HFFc6 (cell line): ENCODE measurements around the gene FEM1C. TPM values are rescaled to one million over a fixed set of nuclear protein-coding genes. Genes with fewer than 3 reads are reported as not detected.

Experiments
- DNase-seq: peaks from one replicate; pipeline ENCODE4 v3.0.0-alpha.2; 2018
- H3K27ac Mint-ChIP-seq: 2 replicates; pipeline ENCODE4 v1.8.0; 2020; ENCODE audit warnings: mild to moderate bottlenecking, mixed read lengths
- H3K27me3 Mint-ChIP-seq: 2 replicates; pipeline ENCODE4 v1.8.0; 2021; ENCODE audit warnings: mild to moderate bottlenecking, moderate library complexity, mixed read lengths; ENCODE audit not compliant: insufficient read depth
- H3K36me3 Mint-ChIP-seq: 2 replicates; pipeline ENCODE4 v1.8.0; 2021; ENCODE audit warnings: low read depth, mixed read lengths
- H3K4me1 Mint-ChIP-seq: 2 replicates; pipeline ENCODE4 v1.8.0; 2020; ENCODE audit warnings: low read depth, mixed read lengths
- H3K4me3 Mint-ChIP-seq: 2 replicates; pipeline ENCODE4 v1.8.0; 2020; ENCODE audit warnings: mild to moderate bottlenecking, moderate library complexity, mixed read lengths
- H3K9me3 Mint-ChIP-seq: 2 replicates; pipeline ENCODE4 v1.8.0; 2020; ENCODE audit warnings: mild to moderate bottlenecking, mixed read lengths
- total RNA-seq, 6 experiments: library from RNA; stranded (reverse); fragmentation: NEBNext Ultra II Directional; extraction: Animal tissue kit (Norgen Biotek cat#: 25700); gene quantifications; 2 replicates in 1 of 6; 3 replicates in 5 of 6; pipeline ENCODE4 v1.2.3, GENCODE V29; 2021
- TF ChIP-seq, protein P1 (sequence below): fragments of 200-600 bp; sonication (generic); IDR thresholded peaks from 2 replicates; pipeline ENCODE4 v1.5.0; 2021; ENCODE audit warnings: antibody characterized with exemption, mild to moderate bottlenecking

Gene FEM1C
- total RNA-seq, 6 experiments from 2014 or later, result 12.1 to 15.9 (median 14.9) TPM

DNA sequence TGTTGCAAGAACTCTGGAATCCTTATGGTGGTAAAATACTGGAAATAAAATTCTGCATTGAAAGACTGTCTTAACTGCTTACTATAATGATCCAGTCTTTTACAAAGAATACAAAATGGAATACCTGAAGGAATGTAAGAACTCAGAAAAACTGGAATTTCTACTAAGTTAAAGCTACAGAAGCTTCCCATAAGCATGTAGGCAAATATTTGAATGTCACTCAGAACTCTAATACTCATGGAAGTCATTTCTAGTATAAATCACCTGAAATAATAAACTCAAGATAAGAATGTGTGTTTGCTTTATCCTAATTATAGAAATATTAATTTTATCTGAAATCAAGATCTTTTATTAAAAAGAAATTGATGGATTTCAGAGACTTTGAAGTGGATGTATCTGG, 54.8 kb downstream of the FEM1C start:
- H3K27me3 Mint-ChIP-seq, result peaks cover 4% of the 10 kb centered on the region
- H3K9me3 Mint-ChIP-seq, result no peaks in the 10 kb centered on the region
- TF ChIP-seq, protein P1, sequence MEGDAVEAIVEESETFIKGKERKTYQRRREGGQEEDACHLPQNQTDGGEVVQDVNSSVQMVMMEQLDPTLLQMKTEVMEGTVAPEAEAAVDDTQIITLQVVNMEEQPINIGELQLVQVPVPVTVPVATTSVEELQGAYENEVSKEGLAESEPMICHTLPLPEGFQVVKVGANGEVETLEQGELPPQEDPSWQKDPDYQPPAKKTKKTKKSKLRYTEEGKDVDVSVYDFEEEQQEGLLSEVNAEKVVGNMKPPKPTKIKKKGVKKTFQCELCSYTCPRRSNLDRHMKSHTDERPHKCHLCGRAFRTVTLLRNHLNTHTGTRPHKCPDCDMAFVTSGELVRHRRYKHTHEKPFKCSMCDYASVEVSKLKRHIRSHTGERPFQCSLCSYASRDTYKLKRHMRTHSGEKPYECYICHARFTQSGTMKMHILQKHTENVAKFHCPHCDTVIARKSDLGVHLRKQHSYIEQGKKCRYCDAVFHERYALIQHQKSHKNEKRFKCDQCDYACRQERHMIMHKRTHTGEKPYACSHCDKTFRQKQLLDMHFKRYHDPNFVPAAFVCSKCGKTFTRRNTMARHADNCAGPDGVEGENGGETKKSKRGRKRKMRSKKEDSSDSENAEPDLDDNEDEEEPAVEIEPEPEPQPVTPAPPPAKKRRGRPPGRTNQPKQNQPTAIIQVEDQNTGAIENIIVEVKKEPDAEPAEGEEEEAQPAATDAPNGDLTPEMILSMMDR, result no peak
- no peak overlapping the region for H3K27ac Mint-ChIP-seq
- H3K36me3 Mint-ChIP-seq, result no peaks in the 10 kb centered on the region
- no peak overlapping the region for H3K4me3 Mint-ChIP-seq
- no peak for DNase-seq
- H3K4me1 Mint-ChIP-seq, result peaks cover 8% of the 10 kb centered on the region

DNA sequence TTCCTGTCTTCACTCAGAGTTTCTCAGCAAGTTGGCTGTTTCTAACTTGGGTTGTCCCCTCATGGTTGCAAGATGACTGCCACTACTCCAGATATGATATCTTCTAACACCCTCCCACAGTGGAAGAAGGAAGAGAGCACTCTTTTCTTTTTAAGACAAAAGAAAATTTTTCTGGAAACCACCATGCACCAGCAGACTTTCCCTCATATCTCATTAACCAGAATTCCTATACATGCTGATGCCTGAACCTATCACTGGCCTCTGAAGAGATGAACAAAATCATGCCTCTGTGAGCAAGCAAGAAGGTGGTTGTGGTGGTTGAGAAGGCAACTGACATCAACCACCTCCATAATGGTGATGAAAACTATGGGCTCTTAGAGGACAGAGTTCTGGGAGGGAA, 56.8 kb downstream of the FEM1C start:
- Mint-ChIP-seq H3K4me3 (no peak overlapping the region), H3K9me3 (no peaks in the 10 kb centered on the region), H3K4me1 (no peaks in the 10 kb centered on the region), H3K36me3 (no peaks in the 10 kb centered on the region), H3K27ac (no peak overlapping the region), H3K27me3 (no peaks in the 10 kb centered on the region; the same call in 1 of the 2 replicates)
- no peak for DNase-seq
- TF ChIP-seq, protein P1, result no peak

DNA sequence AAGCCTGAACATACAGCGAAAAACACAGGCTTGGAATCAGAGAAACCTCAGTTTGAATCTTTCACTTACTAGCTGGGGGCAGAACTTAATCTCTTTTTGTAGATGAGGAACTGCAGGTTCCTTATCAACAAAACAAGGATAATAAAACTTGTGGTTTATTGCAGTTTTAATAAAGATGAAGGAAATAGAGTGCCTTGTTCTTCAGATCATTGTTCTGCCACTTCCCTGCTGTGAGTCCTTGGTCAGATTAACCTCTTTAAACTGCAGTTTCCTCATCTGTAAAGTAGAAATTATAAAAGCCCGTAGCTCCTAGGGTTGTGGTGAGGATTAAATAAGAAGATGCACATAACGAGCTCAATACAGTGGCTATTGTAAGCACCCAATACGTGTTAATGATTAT, 57.4 kb downstream of the FEM1C start:
- H3K4me3 Mint-ChIP-seq, result no peak overlapping the region
- no peak for DNase-seq
- H3K4me1 Mint-ChIP-seq, result no peaks in the 10 kb centered on the region
- TF ChIP-seq, protein P1, result no peak
- H3K9me3 Mint-ChIP-seq, result no peaks in the 10 kb centered on the region
- H3K36me3 Mint-ChIP-seq, result no peaks in the 10 kb centered on the region
- no peak overlapping the region for H3K27ac Mint-ChIP-seq
- no peaks in the 10 kb centered on the region; the same call in 1 of the 2 replicates for H3K27me3 Mint-ChIP-seq

DNA sequence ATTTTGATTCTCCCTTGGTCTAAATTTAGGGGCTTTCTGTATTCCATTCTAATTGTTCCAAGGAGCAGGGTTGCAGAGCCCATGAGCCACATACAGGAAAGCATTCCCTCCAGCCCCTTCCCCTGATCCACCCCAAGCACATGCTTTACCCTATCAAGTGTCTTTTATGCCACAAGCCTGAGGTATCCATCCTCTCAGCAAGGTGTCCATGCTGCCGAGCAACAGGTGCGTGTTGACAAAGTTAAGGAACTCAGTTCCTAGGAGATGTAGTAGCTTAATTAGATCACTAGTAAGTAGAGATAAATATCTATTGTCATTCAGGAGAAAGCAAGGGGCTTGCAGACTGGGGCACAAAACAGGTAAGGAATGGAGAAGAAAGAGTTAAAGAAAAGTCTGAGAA, 57.8 kb downstream of the FEM1C start:
- no peaks in the 10 kb centered on the region for H3K36me3 Mint-ChIP-seq
- no peaks in the 10 kb centered on the region; the same call in 1 of the 2 replicates for H3K27me3 Mint-ChIP-seq
- H3K4me1 Mint-ChIP-seq, result no peaks in the 10 kb centered on the region
- TF ChIP-seq, protein P1, result no peak
- H3K4me3 Mint-ChIP-seq, result no peak overlapping the region
- no peaks in the 10 kb centered on the region for H3K9me3 Mint-ChIP-seq
- DNase-seq, result no peak
- H3K27ac Mint-ChIP-seq, result no peak overlapping the region

DNA sequence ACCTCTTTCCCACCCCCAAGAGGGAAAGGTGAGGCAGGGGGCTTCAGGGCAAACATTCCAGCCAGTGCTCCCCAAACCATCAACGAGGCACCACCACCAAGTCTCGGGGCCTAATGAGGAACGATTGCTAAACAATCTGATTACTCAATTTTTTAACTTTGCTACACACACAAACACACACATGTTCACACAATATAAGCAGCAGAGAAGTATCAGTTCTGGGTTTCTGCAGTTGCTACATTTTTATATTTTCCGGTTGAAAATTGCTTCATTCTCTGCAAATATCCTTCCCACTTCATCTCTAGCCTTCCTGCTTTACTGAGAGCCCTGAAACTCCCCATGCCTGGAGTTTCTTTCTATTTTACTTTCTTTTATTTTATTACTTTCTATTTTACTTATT, 60.2 kb downstream of the FEM1C start:
- no peaks in the 10 kb centered on the region; the same call in 1 of the 2 replicates for H3K27me3 Mint-ChIP-seq
- TF ChIP-seq, protein P1, result no peak
- no peaks in the 10 kb centered on the region for H3K36me3 Mint-ChIP-seq
- H3K4me1 Mint-ChIP-seq, result no peaks in the 10 kb centered on the region
- no peaks in the 10 kb centered on the region for H3K9me3 Mint-ChIP-seq
- DNase-seq, result no peak
- no peak overlapping the region for H3K27ac Mint-ChIP-seq
- no peak overlapping the region for H3K4me3 Mint-ChIP-seq

DNA sequence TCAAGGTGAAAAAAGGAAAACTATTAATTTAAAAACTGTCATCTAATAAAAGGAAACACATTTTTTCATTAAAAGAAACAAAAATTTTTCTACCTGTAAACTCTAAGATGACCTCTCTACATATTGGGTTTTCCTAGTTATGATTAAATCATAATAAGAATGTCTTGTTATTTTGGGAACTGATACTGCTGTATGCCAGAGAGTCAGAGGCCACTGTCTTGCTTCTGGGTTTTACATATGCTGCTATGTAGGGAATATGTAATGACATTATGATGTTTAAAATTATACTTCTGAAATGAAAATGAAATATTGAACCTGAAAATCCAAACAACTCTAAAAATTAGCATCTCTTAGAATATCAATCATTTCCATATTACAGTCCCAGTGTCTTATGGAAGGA, 63.7 kb downstream of the FEM1C start:
- no peaks in the 10 kb centered on the region for H3K4me1 Mint-ChIP-seq
- peaks cover 2% of the 10 kb centered on the region; the same call in 1 of the 2 replicates for H3K27me3 Mint-ChIP-seq
- no peaks in the 10 kb centered on the region for H3K9me3 Mint-ChIP-seq
- H3K27ac Mint-ChIP-seq, result no peak overlapping the region
- TF ChIP-seq, protein P1, result no peak
- H3K36me3 Mint-ChIP-seq, result no peaks in the 10 kb centered on the region
- DNase-seq, result no peak
- H3K4me3 Mint-ChIP-seq, result no peak overlapping the region
